Ammon's horn (tissue), 1 donor: ENCODE measurements around the gene MKNK2.

Source experiments
- DNase-seq: peaks from one replicate; pipeline ENCODE4 v3.0.0-alpha.2; 2016; ENCODE audit warnings: low spot score

Gene MKNK2

GRCh38 chr19:2027361-2027760 lies 23.7 kb downstream of the MKNK2 start:
- no peak for DNase-seq

- no peak for DNase-seq
These were observed 24.3 kb downstream of the MKNK2 start for GRCh38 chr19:2026770-2027169.

- DNase-seq = no peak
These were observed 28.8 kb downstream of the MKNK2 start for GRCh38 chr19:2022289-2022688.

GRCh38 chr19:2021453-2022140 lies 29.4 kb downstream of the MKNK2 start:
- no peak for DNase-seq

GRCh38 chr19:2018752-2019151 lies 32.3 kb downstream of the MKNK2 start:
- DNase-seq = no peak

GRCh38 chr19:2016041-2016807 lies 34.8 kb downstream of the MKNK2 start:
- peak; percentile 94 for DNase-seq

GRCh38 chr19:2015608-2015950 lies 35.5 kb downstream of the MKNK2 start, which contains the start of gene BTBD2:
TSS of gene BTBD2 (minus strand) at chr19:2015714. CDS start at chr19:2015703, 11 bp downstream.
- peak; percentile 89 for DNase-seq

- no peak for DNase-seq
These were observed 36.1 kb downstream of the MKNK2 start for GRCh38 chr19:2014731-2015607.

GRCh38 chr19:2014131-2014571 lies 36.9 kb downstream of the MKNK2 start:
- no peak for DNase-seq

- no peak for DNase-seq
These were observed 37.4 kb downstream of the MKNK2 start for GRCh38 chr19:2013683-2013961.

GRCh38 chr19:2012941-2013682 lies 37.9 kb downstream of the MKNK2 start:
- DNase-seq = no peak

GRCh38 chr19:2011169-2011568 lies 39.9 kb downstream of the MKNK2 start:
- DNase-seq = no peak

- no peak for DNase-seq
These were observed 40.8 kb downstream of the MKNK2 start for GRCh38 chr19:2010135-2010668.

GRCh38 chr19:2003874-2004273 lies 47.2 kb downstream of the MKNK2 start:
- DNase-seq = no peak

- DNase-seq = no peak
These were observed 51.1 kb downstream of the MKNK2 start for GRCh38 chr19:1999856-2000515.

- DNase-seq = no peak
These were observed 52.0 kb downstream of the MKNK2 start for GRCh38 chr19:1998712-1999708.

GRCh38 chr19:1997353-1998233 lies 53.5 kb downstream of the MKNK2 start:
- peak; percentile 49 for DNase-seq

GRCh38 chr19:1992759-1993260 lies 58.2 kb downstream of the MKNK2 start:
- no peak for DNase-seq
